Measurements from ENCODE around the gene BTD. TPM values are rescaled to one million over a fixed set of nuclear protein-coding genes. Genes with fewer than 3 reads are reported as not detected.

BTD gene, protein sequence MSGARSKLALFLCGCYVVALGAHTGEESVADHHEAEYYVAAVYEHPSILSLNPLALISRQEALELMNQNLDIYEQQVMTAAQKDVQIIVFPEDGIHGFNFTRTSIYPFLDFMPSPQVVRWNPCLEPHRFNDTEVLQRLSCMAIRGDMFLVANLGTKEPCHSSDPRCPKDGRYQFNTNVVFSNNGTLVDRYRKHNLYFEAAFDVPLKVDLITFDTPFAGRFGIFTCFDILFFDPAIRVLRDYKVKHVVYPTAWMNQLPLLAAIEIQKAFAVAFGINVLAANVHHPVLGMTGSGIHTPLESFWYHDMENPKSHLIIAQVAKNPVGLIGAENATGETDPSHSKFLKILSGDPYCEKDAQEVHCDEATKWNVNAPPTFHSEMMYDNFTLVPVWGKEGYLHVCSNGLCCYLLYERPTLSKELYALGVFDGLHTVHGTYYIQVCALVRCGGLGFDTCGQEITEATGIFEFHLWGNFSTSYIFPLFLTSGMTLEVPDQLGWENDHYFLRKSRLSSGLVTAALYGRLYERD
- 10 to 100 TPM in 1 of 2 donors, 1 to 10 TPM in 1; 5.9 to 11.0 TPM for total RNA-seq

DNA sequence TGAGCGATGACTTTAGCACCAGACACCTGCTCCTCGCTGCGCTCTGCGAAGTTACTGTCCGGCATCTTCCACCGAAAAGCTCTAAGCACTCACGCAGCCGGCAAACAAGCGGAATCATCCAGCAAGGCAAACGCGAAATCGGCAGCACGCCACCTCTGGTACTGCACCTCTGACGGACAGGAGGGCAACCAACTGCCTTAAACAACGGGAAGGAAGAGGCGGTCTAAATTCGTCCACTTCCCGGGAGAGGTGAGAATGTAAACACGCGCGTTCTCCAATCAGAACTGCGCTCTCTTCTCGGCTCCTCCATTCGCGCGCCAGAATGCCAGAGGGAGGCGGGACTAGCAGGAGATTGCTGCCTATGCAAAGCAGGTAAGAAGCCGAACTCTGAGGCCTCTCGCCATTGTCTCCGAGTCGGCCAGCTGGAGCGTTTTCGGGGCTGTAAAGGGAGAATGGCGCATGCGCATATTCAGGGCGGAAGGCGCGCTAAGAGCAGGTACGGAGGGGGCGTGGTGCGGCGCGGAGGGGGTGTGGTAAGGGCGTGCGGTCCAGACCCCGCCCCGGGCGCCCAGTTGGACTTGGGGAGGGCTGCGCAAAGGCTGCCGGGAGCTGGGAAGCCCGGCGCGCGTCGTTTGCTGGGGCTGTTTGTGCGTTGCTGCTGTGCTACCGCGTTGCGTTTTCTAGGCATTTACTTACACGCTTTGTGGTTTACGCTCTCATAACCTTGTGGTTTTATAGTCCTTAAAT is at the start of gene BTD, which contains the start of gene HACL1:
Gene BTD, plus strand, starts transcription at position 347 of the 747 bp plus-strand sequence. CDS start 33,695 bp downstream, outside the sequence.
Gene HACL1, minus strand, starts transcription at position 171 of the 747 bp plus-strand sequence. Its CDS starts 106 bp downstream, at position 65.
- Mint-ChIP-seq H3K4me1 (ENCODE audit: low read depth) (peaks cover 45% of the 10 kb centered on the region), H3K36me3 (ENCODE audit: insufficient read depth in 2 of 2) (peaks cover 9 to 47% of the 10 kb centered on the region in 2 donors), H3K27ac (peak within 1 kb of the TSS; percentile 99), H3K4me3 (peak within 1 kb of the TSS; percentile 100), H3K27me3 (ENCODE audit: low read depth) (no peaks in the 10 kb centered on the region), H3K9me3 (peaks cover 4 to 8% of the 10 kb centered on the region in 2 donors)
- DNase-seq (peak; percentile 99 to 100), ATAC-seq (replicated peaks in 1 of 2) (peak; percentile 93 to 94)

DNA sequence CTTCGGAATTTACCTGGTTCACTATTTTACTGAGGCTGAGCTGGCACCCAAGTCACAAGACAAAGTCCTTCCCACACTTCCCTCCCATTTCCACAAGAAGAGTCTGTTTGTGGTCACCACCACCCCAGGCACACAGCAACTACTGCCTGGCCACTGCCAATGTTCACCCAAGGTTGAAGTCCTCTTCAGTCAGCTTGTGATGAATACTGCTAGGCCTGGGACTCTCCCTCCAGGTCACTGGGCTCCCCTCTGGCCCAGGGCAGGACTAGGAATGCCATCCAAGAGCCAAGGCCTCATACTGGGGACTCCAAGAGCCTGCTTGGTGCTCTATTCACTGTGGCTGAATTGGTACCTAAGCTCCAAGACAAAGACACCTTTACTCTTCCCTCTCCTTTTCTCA is 49.6 kb upstream of the BTD start:
- H3K36me3 Mint-ChIP-seq (ENCODE audit: insufficient read depth in 2 of 2): peaks cover 0 to under 1% of the 10 kb centered on the region in 2 donors
- ATAC-seq (replicated peaks in 1 of 2) (no peak), DNase-seq (no peak)
- no peaks in the 10 kb centered on the region for H3K27me3 Mint-ChIP-seq (ENCODE audit: low read depth)
- H3K4me3 Mint-ChIP-seq: no peak overlapping the region
- H3K27ac Mint-ChIP-seq: no peak overlapping the region
- peaks cover 11% of the 10 kb centered on the region for H3K4me1 Mint-ChIP-seq (ENCODE audit: low read depth)
- peaks cover under 1 to 1% of the 10 kb centered on the region in 2 donors for H3K9me3 Mint-ChIP-seq

DNA sequence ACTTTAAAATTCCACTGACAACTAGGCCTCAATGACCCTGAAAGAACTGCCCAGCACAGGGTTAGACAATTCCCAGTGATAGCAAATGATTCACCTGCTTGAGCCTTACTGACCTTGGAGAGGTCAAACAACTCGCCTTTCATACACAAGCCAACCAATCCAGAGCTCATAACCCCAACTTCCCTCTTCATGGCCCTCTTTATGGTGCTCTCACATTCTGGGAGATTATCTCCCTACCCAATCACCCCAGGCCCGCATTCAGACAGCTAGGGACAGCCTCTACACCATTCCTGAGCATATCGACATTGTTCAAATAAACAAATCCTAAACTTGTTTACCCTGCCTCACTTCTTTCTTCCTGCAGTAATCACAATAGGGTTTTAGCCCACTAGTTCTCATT is 47.8 kb upstream of the BTD start:
- Mint-ChIP-seq H3K27me3 (ENCODE audit: low read depth) (no peaks in the 10 kb centered on the region), H3K4me3 (no peak overlapping the region), H3K9me3 (no peaks in the 10 kb centered on the region), H3K4me1 (ENCODE audit: low read depth) (peaks cover 11% of the 10 kb centered on the region), H3K27ac (no peak overlapping the region), H3K36me3 (ENCODE audit: insufficient read depth in 2 of 2) (no peaks in the 10 kb centered on the region)
- no peak for ATAC-seq (replicated peaks in 1 of 2)
- no peak for DNase-seq

DNA sequence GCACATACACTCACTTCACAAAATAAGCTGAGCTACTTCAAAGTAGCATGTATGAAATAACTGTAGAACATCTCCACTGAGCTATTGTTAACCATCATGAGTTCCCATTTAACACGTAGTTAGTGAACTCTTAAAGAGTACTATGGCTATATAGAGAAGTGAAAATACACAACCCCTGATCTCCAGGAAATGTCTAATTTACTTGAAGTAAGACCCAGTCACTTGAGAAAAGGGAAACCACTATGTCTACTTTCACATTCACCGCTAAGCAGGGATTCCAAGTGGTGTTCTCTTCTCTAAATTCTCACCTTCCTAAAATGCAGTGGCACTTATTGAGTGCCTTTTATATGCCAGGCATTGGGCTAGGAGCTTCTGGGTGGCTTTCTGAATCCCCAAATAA is 45.0 kb upstream of the BTD start:
- H3K27ac Mint-ChIP-seq: peak overlapping the region; percentile 94
- peak overlapping the region in 1 of 2 donors; percentile 62 for H3K4me3 Mint-ChIP-seq
- H3K4me1 Mint-ChIP-seq (ENCODE audit: low read depth): peaks cover 11% of the 10 kb centered on the region
- no peaks in the 10 kb centered on the region for H3K9me3 Mint-ChIP-seq
- no peaks in the 10 kb centered on the region for H3K36me3 Mint-ChIP-seq (ENCODE audit: insufficient read depth in 2 of 2)
- DNase-seq (no peak), ATAC-seq (replicated peaks in 1 of 2) (peak; percentile 77 to 79)
- no peaks in the 10 kb centered on the region for H3K27me3 Mint-ChIP-seq (ENCODE audit: low read depth)

DNA sequence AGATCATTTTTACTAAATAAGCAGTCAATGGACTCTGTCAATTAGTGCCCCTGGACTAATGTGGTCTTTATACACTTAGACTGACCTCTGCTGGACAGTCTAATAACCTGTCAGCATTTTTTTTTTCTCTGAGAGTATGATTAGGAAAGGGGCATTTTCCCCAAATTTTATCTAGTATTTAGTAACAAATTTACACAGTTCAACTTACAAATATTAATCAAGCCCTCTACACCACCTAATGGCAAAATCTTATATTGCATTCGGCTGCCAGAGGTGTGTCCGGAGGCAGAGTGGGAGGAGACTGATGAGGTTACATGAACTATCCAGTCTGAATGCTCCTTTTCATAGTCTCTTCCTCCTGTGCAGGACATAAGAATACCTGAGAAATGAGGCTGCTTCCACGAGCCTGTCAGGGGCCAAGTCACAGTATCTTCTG is 44.0 kb upstream of the BTD start:
- no peak overlapping the region for H3K4me3 Mint-ChIP-seq
- ATAC-seq (replicated peaks in 1 of 2): peak; percentile 72 to 78
- H3K36me3 Mint-ChIP-seq (ENCODE audit: insufficient read depth in 2 of 2): no peaks in the 10 kb centered on the region
- peaks cover 11% of the 10 kb centered on the region for H3K4me1 Mint-ChIP-seq (ENCODE audit: low read depth)
- H3K9me3 Mint-ChIP-seq: no peaks in the 10 kb centered on the region
- H3K27ac Mint-ChIP-seq: peak overlapping the region; percentile 57
- peak; percentile 51 to 58 for DNase-seq
- no peaks in the 10 kb centered on the region for H3K27me3 Mint-ChIP-seq (ENCODE audit: low read depth)

DNA sequence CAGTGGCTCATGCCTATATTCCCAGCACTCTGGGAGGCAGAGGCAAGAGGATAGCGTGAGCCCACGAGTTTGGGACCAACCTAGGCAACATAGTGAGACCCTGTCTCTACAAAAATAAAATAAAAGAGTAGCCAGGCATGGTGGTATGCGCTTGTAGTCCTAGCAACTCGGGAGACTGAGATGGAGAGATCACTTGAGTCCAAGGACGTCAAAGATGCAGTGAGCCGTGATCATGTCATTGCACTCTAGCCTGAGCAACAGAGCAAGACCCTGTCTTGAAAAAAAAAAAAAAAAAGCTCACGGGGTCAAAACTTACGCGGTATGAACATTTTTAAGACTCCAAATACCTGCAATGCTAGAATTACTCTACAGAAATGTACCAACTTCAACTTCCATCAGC is 43.0 kb upstream of the BTD start:
- H3K4me1 Mint-ChIP-seq (ENCODE audit: low read depth): peaks cover 11% of the 10 kb centered on the region
- DNase-seq (no peak), ATAC-seq (replicated peaks in 1 of 2) (no peak)
- H3K27ac Mint-ChIP-seq: no peak overlapping the region
- H3K4me3 Mint-ChIP-seq: no peak overlapping the region
- no peaks in the 10 kb centered on the region for H3K9me3 Mint-ChIP-seq
- H3K27me3 Mint-ChIP-seq (ENCODE audit: low read depth): no peaks in the 10 kb centered on the region
- H3K36me3 Mint-ChIP-seq (ENCODE audit: insufficient read depth in 2 of 2): peaks cover 3 to 4% of the 10 kb centered on the region in 2 donors

DNA sequence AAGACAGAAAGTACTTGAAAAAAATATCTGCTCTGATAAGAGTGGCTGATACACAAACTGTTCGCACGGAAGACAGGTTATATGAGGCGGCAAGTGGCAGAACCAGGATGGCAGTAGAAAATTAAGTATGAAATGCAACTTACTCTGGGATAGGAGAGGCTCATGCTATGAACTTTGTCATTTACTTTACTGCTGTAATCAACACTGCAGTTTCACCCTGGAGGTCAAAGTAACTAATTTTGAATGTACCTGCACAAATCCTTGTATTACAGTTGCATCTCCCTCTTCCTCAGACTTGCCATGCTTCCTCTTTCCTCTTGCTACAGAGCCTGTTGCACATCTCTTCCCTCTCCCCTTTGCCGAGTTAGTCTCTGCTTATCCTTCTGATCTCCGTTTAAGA is 39.0 kb upstream of the BTD start:
- Mint-ChIP-seq H3K36me3 (ENCODE audit: insufficient read depth in 2 of 2) (peaks cover 6 to 8% of the 10 kb centered on the region in 2 donors), H3K27me3 (ENCODE audit: low read depth) (no peaks in the 10 kb centered on the region), H3K4me3 (no peak overlapping the region), H3K4me1 (ENCODE audit: low read depth) (no peaks in the 10 kb centered on the region), H3K27ac (no peak overlapping the region), H3K9me3 (no peaks in the 10 kb centered on the region)
- DNase-seq: no peak
- ATAC-seq (replicated peaks in 1 of 2): no peak

DNA sequence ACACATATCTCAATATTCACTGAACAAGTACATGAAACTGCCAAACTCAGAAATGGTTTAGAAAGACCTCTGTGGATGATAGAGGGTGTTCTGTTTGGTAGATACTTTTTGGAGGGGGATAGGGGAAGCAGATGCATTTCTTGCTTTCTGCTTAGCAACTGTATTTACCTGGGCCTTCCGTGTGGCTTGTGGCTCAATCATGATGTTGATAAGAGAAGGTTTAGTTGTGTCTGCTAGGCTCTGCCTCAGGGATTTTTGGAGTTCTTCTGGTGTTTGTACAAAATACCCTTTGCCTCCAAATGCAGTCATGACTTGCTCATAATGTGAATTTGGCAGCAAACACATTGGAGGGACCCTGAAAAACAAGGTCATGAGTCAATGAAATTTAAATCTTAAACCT is 38.4 kb upstream of the BTD start:
- Mint-ChIP-seq H3K36me3 (ENCODE audit: insufficient read depth in 2 of 2) (peaks cover 6 to 13% of the 10 kb centered on the region in 2 donors), H3K4me1 (ENCODE audit: low read depth) (no peaks in the 10 kb centered on the region), H3K27ac (no peak overlapping the region), H3K9me3 (no peaks in the 10 kb centered on the region), H3K27me3 (ENCODE audit: low read depth) (no peaks in the 10 kb centered on the region), H3K4me3 (no peak overlapping the region)
- ATAC-seq (replicated peaks in 1 of 2): no peak
- DNase-seq: no peak

DNA sequence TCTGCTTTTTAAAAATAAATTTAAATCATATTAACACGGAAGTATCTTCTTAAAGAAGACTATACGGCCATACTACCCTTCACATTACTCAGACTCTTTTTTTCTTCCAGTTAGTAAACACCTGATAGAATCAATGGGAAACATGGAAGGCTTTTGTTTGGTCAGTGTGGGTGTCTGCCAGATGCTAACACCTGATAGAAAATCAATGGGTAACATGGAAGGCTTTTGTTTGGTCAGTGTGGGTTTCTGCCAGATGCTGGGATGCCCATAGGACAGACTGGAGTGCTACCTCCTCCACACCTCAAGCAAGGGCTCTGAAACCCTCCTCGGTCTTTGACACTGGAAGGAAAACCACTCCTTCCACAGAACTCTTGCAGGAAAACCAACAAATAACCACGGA is 29.4 kb upstream of the BTD start:
- no peak for ATAC-seq (replicated peaks in 1 of 2)
- no peaks in the 10 kb centered on the region for H3K27me3 Mint-ChIP-seq (ENCODE audit: low read depth)
- H3K4me3 Mint-ChIP-seq: no peak overlapping the region
- no peaks in the 10 kb centered on the region for H3K9me3 Mint-ChIP-seq
- DNase-seq: no peak
- H3K36me3 Mint-ChIP-seq (ENCODE audit: insufficient read depth in 2 of 2): peaks cover 5 to 14% of the 10 kb centered on the region in 2 donors
- H3K27ac Mint-ChIP-seq: no peak overlapping the region
- no peaks in the 10 kb centered on the region for H3K4me1 Mint-ChIP-seq (ENCODE audit: low read depth)

DNA sequence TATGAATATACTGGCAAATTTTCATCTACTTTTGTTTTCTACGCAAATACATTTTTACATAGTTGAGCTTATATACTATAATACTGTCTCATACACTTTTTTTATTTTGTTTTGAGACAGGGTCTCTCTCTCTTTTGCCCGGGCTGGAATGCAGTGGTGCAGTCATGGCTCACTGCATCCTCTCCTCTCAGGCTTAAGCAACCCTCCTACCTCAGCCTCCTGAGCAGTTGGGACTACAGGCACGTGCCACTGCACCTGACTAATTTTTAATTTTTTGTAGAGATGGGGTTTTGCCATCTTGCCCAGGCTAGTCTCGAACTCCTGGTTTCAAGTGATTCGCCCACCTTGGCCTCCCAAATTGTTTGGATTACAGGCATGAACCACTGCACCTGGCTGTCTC is 26.1 kb upstream of the BTD start:
- no peak overlapping the region for H3K27ac Mint-ChIP-seq
- no peaks in the 10 kb centered on the region for H3K9me3 Mint-ChIP-seq
- ATAC-seq (replicated peaks in 1 of 2) (no peak), DNase-seq (no peak)
- H3K27me3 Mint-ChIP-seq (ENCODE audit: low read depth): no peaks in the 10 kb centered on the region
- H3K4me1 Mint-ChIP-seq (ENCODE audit: low read depth): no peaks in the 10 kb centered on the region
- H3K4me3 Mint-ChIP-seq: no peak overlapping the region
- H3K36me3 Mint-ChIP-seq (ENCODE audit: insufficient read depth in 2 of 2): peaks cover 2 to 13% of the 10 kb centered on the region in 2 donors

DNA sequence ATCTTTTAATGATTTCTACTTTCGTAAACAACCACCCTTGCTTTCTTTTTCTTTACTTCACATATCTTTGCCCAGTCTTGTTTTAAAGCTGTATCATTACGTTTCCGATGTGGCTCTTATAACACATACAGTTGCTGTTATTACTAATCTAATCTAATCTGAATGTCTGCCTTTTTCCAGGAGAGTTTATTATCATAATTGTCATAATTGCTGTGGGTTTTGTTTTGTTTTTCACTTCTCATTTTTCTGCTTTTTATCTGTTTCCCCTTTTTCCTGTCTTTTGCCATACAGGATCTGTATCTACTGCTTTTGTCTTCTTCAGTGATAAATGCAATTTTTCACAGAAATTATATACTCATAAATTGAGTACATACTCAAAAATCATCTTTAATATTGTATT is 25.1 kb upstream of the BTD start:
- H3K36me3 Mint-ChIP-seq (ENCODE audit: insufficient read depth in 2 of 2): peaks cover 2 to 13% of the 10 kb centered on the region in 2 donors
- H3K4me3 Mint-ChIP-seq: no peak overlapping the region
- DNase-seq: no peak
- no peak for ATAC-seq (replicated peaks in 1 of 2)
- H3K27me3 Mint-ChIP-seq (ENCODE audit: low read depth): no peaks in the 10 kb centered on the region
- peak overlapping the region; percentile 44 for H3K27ac Mint-ChIP-seq
- no peaks in the 10 kb centered on the region for H3K4me1 Mint-ChIP-seq (ENCODE audit: low read depth)
- H3K9me3 Mint-ChIP-seq: no peaks in the 10 kb centered on the region

DNA sequence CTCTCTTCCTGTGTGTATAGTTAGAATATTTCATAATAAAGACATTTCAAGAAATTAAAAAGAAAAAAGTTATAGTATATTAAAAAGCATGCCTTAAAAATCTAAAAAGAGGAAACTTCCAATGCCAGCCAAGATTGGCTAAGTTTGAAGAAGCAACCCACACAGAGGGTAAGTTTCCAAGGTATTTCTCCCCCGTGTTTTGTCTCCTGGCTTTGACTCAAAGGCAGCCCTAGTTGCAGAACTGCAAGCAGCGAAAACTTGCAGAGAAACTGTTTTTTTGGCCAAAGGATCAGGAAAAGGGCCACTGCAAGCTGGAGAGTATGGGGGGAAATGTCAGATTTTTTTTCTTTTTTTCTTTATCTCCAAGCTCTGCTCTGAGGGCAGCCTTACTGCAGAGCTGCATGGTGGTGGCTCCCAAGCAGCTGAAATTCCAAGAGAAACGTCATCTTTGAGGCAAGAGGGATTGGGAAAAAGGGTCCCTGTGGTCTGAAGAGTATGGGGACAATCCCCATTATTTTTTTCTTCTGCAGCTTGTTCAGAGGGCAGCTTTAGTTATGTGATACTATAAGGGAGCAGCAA is 23.2 kb upstream of the BTD start:
- no peak overlapping the region for H3K27ac Mint-ChIP-seq

DNA sequence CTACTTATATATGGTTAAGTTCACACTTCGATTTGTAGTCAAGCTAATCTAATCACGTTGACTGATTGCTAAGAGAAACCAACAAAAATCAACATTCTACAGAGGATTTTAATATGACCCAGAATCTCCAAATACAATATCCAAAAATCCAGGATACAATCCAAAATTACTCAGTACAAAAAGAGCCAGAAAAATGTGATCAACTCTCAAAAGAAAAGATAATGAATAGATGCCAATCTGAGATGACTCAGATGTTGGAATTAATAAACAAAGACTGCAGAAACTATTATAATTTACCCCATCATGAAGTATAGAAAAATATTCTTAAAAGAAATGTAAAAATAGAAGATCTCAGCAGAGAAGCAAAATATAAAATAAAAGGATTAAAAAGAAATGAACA is 22.5 kb upstream of the BTD start:
- no peaks in the 10 kb centered on the region for H3K9me3 Mint-ChIP-seq
- DNase-seq (no peak), ATAC-seq (replicated peaks in 1 of 2) (no peak)
- peak overlapping the region; percentile 60 for H3K27ac Mint-ChIP-seq
- H3K27me3 Mint-ChIP-seq (ENCODE audit: low read depth): no peaks in the 10 kb centered on the region
- H3K36me3 Mint-ChIP-seq (ENCODE audit: insufficient read depth in 2 of 2): peaks cover 4 to 13% of the 10 kb centered on the region in 2 donors
- no peak overlapping the region for H3K4me3 Mint-ChIP-seq
- no peaks in the 10 kb centered on the region for H3K4me1 Mint-ChIP-seq (ENCODE audit: low read depth)

More for the DNA sequence above, 23.2 kb upstream of the BTD start:
- Mint-ChIP-seq H3K4me1 (ENCODE audit: low read depth) (no peaks in the 10 kb centered on the region), H3K4me3 (no peak overlapping the region), H3K27me3 (ENCODE audit: low read depth) (no peaks in the 10 kb centered on the region), H3K36me3 (ENCODE audit: insufficient read depth in 2 of 2) (peaks cover 4 to 15% of the 10 kb centered on the region in 2 donors), H3K9me3 (no peaks in the 10 kb centered on the region)
- ATAC-seq (replicated peaks in 1 of 2) (no peak), DNase-seq (no peak)

Data from activated T-cell treated with anti-CD3 and anti-CD28 coated beads, Interleukin-2, amount 50 U/mL, for 72 hours (primary cell).